NCI-H2171 (cell line): Measurements from ENCODE around the gene PGA5.
"Not testable (repeated sequence)": the region's sequence is repeated elsewhere in the genome, so short reads cannot be mapped to it uniquely, and the experiment has no call there.

Experiments used
- DNase-seq: peaks from one replicate; lab custom pipeline; 2025; lab: John Stamatoyannopoulos, UW

Gene PGA5

DNA sequence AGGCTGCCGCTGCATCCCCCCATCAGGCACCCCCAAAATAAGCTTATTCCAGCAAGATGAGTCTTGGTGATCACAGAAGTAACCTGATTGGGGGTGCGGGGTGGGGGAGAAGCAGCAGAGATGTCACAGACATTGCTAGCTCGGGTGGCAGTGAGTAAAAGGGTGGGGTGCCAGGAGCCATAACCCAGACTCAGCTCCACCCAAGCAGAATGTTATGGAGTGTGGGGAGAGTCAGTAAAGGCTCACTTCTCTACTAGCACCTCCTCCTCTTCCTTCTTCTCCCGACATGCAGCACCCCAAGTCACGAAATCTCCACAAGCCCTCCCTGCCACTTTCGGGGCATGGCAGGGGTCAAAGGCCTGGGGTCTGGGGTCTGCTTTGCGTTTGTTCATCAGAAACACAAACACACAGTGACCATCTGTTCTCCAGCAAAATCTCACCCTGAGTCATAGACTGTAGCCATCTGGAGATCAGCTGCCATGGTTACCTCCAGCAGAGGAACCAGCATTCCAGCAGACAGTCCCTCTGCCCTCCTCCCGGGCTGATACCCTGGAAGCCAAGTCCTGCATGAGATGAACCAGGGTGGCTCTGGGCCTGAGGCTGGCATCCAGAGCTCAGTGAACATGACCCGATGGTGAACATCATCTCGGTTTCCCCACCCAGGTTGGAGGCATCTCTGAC, 14.4 kb upstream of the PGA5 start:
- DNase-seq = not testable (repeated sequence)

DNA sequence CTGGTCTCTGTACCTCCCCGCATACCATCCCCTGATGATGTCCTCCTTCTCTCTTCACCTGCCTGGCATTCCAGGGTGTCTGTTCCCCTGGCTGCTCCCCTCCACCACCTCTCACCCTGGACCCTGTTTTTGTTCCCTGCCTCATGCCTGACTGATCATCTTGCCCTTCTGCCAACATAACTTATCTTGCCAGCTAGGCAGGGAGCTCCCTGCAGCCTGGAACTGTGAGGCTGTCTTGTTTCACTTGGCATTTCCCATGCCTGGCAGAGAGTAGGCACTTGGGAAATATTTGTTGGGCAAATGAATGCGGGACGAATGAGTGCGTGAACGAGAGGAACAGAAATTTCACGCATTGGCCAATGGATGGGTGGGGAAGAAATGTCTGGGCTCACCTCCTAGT, 11.5 kb upstream of the PGA5 start:
- not testable (repeated sequence) for DNase-seq

DNA sequence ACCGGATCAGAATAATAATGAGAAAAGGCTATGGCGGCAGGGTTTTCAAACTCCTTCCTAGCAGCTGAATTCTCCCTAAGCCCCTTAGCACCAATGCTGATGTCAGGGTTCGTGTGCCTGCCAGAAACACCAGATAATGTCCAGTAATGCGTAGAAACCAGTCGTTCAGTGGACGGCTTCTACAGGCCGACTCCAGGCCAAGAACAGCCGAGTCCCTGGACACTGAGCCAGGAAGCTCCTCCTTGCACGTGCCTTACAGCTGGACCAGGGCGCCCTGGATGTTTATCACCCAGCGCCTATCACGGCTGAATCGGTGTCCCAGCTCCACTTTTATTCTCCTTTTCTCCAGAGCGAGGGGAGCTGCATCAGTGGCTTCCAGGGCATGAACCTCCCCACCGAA, 9.9 kb upstream of the PGA5 start:
- DNase-seq = not testable (repeated sequence)

DNA sequence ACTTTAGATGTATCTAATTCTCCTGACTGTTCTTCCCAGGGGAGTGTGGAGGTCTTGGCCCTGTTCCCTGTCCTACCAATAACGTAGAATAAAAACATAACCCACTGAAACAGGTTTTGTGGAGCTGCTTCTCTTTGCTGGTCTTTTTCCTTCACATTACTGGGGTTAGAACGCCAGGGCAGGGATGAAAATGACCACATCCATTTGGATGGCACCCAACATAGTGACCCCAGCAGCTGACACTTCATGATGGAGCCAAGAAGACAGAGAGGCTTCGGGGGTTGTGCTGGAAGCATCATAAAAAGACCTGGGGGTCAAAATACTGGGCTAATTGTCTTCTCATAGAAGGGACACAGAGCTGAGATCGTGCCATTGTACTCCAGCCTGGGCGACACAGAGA, 9.4 kb upstream of the PGA5 start:
- DNase-seq = not testable (repeated sequence)

DNA sequence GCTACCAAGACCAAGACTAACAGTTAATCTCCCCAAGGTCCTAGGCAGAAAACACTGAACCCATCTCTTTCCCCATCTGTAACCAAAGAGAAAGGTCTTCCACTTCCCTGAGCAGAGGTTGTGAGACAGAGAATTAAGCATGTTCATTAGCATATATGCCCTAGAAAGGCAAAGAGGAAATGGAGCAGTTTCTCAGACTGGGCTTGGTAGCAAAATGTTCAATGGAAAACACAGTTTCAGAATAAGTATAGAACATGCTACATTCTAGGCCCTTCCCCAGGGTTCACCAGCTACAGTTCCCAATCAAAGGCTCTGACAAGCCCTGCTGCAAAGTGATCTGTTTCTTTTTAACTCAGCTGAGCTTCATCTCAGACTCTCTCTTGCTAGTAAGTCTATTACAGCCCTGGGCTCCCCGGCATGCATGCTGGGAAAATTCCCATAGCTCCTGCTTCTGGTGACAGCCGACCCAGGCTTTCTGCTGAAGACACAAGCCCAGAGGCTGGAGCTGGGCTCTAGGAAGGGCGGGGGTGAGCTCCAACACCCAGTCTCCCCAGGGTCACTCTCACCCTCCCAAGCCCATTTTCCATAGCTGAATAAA, 8.3 kb upstream of the PGA5 start:
- DNase-seq = not testable (repeated sequence)

DNA sequence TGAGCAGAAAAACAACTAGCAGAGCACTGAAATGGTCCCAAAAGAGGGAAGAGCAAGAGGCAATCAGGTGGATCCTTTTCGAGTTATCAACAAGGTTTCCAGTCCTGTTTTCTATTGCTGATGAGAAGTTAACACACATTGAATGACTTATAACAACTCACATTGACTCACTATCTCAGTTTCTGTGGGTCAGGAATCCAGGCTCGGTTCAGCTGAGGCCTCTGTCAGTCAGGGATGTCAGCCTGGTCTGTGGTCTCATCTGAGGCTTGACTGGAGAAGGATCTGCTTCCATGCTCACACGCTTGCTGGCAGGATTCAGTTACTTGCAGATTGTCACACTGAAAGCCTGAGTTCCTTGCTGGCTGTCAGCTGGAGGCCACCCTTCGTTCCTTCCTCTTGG, 3.8 kb upstream of the PGA5 start:
- DNase-seq = not testable (repeated sequence)

DNA sequence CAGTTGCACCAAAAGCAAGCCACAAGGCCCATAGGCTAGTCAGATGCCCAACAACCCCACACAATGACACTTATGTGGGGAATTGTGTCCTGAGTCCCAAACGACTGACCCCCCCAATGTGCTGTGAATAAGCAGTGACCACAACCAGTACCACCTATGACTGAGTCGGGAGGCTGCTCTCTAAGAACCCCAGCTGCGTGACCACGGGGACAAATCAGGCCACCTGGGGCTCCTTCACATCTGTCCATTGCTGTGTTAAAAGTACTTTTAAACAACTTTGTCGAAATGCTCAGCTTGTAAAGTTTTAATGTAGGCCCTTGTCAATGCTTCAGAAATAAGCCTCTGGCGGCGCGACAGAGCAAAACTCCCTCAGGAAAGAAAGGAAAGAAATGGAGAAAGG, 687 bp upstream of the PGA5 start:
- DNase-seq = not testable (repeated sequence)

DNA sequence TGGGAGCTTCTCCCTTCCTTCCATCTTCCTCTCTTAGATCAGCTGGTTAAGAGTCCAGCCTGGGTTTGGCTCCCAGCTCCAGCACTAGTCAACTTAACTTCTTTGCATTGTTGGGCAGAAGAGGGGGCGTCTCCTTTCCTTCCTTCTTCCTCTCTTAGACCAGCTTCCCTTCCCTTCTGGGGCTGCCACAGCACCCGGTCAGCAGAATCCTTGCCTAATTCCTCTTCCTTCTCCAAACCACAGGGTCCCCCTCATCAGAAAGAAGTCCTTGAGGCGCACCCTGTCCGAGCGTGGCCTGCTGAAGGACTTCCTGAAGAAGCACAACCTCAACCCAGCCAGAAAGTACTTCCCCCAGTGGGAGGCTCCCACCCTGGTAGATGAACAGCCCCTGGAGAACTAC, 551 bp downstream of the PGA5 start:
- not testable (repeated sequence) for DNase-seq

DNA sequence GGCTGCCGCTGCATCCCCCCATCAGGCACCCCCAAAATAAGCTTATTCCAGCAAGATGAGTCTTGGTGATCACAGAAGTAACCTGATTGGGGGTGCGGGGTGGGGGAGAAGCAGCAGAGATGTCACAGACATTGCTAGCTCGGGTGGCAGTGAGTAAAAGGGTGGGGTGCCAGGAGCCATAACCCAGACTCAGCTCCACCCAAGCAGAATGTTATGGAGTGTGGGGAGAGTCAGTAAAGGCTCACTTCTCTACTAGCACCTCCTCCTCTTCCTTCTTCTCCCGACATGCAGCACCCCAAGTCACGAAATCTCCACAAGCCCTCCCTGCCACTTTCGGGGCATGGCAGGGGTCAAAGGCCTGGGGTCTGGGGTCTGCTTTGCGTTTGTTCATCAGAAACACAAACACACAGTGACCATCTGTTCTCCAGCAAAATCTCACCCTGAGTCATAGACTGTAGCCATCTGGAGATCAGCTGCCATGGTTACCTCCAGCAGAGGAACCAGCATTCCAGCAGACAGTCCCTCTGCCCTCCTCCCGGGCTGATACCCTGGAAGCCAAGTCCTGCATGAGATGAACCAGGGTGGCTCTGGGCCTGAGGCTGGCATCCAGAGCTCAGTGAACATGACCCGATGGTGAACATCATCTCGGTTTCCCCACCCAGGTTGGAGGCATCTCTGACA, 4.4 kb downstream of the PGA5 start:
- DNase-seq = not testable (repeated sequence)

DNA sequence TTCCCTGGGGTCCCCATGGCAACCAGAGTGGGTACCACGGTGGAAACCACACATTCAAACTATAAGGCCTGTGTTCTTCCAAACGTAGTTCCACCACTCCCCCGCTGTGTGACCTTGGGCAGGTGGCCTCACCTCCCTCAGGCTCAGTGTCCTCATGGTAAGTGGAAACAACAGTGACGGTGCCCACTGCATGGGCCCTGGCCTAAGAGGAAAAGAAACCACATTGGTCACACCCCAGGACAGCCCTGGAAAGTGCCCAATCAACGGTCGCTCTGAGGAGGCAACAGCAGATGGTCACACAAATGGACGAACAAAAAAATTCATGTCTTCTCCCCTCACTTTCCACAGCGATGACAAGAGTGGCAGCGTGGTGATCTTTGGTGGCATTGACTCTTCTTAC, 7.1 kb downstream of the PGA5 start:
- not testable (repeated sequence) for DNase-seq

DNA sequence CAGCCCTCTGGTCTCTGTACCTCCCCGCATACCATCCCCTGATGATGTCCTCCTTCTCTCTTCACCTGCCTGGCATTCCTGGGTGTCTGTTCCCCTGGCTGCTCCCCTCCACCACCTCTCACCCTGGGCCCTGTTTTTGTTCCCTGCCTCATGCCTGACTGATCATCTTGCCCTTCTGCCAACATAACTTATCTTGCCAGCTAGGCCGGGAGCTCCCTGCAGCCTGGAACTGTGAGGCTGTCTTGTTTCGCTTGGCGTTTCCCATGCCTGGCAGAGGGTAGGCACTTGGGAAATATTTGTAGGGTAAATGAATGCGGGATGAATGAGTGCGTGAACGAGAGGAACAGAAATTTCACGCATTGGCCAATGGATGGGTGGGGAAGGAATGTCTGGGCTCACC, 8.2 kb downstream of the PGA5 start:
- DNase-seq = not testable (repeated sequence)

DNA sequence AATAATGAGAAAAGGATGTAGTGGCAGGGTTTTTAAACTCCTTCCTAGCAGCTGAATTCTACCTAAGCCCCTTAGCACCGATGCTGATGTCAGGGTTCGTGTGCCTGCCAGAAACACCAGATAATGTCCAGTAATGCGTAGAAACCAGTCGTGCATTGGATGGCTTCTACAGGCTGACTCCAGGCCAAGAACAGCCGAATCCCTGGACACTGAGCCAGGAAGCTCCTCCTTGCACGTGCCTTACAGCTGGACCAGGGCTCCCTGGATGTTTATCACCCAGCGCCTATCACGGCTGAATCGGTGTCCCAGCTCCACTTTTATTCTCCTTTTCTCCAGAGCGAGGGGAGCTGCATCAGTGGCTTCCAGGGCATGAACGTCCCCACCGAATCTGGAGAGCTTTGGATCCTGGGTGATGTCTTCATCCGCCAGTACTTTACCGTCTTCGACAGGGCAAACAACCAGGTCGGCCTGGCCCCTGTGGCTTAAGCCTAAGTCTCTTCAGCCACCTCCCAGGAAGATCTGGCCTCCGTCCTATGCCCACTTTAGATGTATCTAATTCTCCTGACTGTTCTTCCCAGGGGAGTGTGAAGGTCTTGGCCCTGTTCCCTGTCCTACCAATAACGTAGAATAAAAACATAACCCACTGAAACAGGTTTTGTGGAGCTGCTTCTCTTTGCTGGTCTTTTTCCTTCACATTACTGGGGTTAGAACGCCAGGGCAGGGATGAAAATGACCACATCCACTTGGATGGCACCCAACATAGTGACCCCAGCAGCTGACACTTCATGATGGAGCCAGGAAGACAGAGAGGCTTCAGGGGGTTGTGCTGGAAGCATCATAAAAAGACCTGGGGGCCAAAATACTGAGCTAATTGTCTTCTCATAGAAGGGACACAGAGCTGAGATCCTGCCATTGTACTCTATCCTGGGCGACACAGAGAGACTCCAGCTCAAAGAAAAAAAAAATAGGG, 10.1 kb downstream of the PGA5 start:
- not testable (repeated sequence) for DNase-seq

DNA sequence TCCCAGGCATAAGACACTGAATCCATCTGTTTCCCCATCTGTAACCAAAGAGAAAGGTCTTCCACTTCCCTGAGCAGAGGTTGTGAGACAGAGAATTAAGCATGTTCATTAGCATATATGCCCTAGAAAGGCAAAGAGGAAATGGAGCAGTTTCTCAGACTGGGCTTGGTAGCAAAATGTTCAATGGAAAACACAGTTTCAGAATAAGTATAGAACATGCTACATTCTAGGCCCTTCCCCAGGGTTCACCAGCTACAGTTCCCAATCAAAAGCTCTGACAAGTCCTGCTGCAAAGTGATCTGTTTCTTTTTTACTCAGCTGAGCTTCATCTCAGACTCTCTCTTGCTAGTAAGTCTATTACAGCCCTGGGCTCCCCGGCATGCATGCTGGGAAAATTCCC, 11.4 kb downstream of the PGA5 start:
- DNase-seq = not testable (repeated sequence)

DNA sequence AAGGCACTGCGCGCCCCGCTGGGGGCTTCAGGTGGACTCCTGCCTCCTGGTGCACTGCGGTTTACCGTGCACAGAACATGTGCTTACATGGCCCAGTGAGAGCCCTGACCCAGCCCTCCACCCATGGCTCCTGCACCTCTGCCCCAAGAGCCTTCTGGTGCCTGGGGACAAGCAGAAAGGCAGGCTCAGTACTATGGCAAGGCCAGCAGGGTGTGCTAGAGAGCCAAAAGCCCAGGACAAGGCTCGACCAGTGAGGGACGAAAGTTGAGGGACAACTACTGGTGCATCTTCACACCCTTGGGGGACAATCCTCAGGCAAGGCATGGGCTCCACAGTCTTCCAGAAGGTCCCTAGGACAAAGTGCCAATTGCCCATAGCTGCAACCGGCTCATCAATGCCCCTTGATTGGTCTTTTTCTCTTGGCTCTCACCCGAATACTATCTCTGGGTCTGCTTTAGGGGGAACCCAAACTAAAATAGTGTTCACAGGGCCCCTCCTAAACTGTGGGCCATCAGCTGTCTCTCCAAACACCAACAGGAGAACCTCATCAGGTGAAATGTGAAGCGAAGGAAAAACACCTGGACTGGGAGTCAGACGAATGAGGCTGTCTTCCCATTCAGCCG, 13.5 kb downstream of the PGA5 start:
- DNase-seq = no peak

DNA sequence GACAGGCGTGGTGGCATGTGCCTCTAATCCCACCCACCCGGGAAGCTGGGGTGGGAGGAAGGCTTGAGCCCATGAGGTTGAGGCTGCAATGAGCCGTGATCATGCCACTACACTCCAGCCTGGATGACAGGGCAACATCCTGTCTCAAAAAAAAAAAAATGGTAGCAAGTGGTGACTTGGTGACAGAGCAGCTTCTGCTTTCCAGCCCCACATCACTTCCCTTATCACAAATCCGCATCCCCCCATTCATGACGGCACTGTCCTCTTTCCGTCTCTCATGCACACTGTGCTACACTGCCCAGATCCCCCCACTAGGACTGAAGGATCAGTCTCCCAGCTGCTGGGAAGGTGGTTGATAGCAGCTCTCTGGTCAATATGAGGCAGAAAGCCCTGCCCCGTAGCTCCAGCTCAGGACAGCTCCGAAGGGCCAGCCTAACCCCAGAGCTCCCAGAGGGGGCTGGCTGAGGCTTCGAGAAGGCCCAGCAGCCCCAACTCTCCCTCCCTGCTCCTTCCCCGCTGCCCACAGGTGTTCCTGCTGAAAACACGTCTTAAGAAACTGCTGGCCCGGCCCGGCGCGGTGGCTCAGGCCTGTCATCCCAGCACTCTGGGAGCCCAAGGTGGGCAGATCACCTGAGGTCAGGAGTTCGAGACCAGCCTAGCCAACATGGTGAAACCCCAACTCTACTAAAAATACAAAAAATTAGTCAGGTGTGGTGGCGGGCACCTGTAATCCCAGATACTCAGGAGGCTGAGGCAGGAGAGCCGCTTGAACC, 15.9 kb downstream of the PGA5 start:
- no peak for DNase-seq

DNA sequence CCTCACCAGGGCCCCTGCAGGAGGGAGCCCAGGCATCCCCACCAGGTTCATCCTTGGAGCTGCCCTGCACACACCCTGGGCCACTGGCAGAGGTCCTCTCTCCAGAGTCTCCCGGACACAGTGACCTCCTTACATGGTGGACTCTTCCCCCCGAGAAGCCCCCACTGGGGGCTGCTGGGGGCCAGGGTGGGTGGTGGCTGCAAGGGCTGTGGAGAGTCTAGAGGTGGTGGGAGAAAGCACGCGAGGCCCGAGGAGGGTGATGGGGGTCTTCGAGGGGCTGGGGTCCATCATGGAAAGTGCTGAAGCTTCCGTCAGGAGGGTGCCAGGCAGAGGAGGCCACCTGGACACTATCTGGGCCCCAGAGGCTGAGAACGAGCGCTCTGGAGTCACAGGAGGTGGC, 17.6 kb downstream of the PGA5 start:
- DNase-seq = no peak

DNA sequence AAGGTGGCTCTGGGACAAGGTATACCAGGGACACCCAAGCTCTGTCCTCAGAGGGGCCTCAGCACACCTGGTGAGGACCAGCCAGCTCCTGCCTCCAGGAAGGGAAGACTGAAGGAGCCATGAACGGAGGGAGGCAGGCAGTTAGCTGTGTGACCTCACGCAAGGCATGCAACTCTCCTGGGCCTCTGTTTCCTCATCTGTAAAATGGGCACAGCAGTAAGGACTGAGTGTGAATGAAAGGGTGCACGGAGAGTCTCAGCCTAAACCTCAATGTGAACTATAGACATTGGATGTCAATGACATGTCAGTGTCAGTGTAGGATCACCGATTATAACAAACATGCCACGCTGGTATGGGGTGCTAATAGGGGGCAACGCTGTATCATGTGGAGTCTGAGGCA, 18.4 kb downstream of the PGA5 start:
- DNase-seq = no peak

DNA sequence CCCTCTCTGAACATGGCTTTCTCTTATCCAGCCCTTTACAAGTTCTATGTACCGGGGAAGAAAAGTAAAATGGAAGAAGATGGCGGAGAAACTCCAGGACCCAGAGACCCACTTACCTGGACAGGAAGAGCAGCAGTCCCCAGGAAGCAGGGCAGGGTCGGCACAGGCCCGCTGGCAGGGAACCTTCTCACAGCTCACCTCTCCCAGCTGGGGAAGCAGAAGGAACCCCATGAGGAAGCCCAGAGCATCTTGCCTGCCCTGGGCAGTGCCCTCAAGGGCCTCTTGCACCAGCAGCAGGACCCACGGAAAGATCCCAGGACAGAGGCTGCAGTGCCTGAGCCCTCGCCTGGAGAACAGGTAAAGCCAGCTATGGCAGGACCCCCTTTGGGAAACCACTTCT, 23.4 kb downstream of the PGA5 start:
- DNase-seq = no peak

DNA sequence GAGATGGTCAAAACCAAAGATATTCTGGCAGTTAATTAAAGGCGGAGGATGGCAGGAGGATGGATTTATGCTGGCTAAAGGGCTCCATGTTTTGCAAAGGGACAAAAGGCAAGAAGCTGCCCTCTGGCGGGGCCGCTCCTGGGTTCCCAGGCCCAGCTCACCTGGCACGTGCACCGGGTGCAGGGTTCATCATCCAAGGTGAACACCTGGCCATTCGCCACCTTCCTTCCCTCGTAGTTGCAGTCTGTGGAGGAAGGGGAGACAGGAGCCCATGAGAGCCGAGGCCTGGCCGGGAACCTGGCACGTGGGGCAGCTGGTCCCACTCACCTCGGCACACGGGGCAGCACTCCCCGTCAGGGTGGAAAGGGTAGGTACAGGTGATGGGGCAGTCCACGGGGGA, 23.8 kb downstream of the PGA5 start:
- no peak for DNase-seq

DNA sequence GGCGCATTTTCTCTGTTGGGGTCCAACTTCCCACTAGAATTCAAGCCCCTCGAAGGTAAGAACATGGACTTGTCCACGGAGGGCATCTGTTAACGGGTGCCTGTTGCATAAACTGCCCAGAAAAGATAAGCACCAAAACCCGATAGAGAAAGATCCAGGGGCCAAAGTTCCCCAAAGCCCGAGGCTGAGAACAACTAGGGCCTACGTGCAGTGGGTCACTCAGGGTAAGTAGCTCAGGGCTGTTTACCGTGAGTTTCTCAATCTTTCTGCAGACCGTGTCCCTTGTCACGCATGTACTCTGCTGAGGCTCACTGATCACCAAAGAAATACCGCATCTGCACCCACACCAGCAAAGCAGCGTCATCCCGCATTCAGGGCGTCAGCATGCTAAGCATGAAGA, 24.4 kb downstream of the PGA5 start:
- DNase-seq = no peak

DNA sequence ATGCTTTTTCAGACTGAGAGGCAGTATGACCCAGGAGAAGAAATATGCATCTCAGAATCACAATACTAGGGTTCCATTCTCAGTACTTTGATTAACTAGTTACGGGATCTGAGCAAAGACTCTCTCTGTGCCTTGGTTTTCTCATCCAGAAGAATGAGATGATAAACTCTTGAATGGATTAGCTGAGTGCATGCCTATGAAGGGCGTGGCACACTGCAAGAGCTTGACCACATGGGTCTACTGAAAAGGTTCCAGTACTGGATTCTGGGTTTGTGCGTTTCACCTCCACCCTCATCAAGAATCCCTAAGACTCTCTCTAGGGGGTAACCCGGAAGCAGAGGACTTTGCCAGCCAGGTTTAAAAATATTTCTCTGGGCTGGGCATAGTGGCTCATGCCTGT, 25.6 kb downstream of the PGA5 start:
- no peak for DNase-seq
